IMR-90 (cell line): ENCODE measurements around the gene FNDC11. TPM values are rescaled to one million over a fixed set of nuclear protein-coding genes. Genes with fewer than 3 reads are reported as not detected.

Source experiments
- ATAC-seq: fragments of 200-7000 bp; cut with Tn5 transposase; 2 replicates; pipeline ENCODE4 v1.9.1; 2020; ENCODE audit warnings: low read depth, mild to moderate bottlenecking, moderate library complexity
- BruUV-seq: library from RNA; stranded (reverse); fragments of 400-500 nt; replicated peaks from 2 replicates; lab custom pipeline; 2021; lab: Mats Ljungman, UMichigan
- CTCF ChIA-PET: fragments of 300-600 bp; formaldehyde crosslinking; extraction: SDS; loops from one replicate; lab custom pipeline; 2021; ENCODE audit warnings: antibody characterized with exemption; lab: Yijun Ruan, JAX
- POLR2A ChIA-PET: fragments of 300-600 bp; sonication (Branson Sonifier 250); formaldehyde crosslinking; loops from one replicate; lab custom pipeline; 2022; ENCODE audit warnings: antibody characterized with exemption; ENCODE audit not compliant: unreplicated experiment; lab: Charles Lee
- DNase-seq: peaks from one replicate; pipeline ENCODE4 v3.0.0; 2013
- H2AFZ ChIP-seq: replicated peaks from 2 replicates; pipeline ENCODE3; 2013; ENCODE audit warnings: low read length, mild to moderate bottlenecking; ENCODE audit not compliant: poor library complexity
- H2AK5ac ChIP-seq: 2 replicates; pipeline ENCODE4 v1.6.1; 2013; ENCODE audit warnings: low read depth, low read length, inconsistent platforms
- H2AK9ac ChIP-seq: replicated peaks from 2 replicates; pipeline ENCODE3; 2013; ENCODE audit warnings: mild to moderate bottlenecking, low read depth, low read length, moderate library complexity; ENCODE audit not compliant: poor library complexity
- H2BK120ac ChIP-seq: 2 replicates; pipeline ENCODE4 v1.6.1; 2013; ENCODE audit warnings: low read depth, low read length, inconsistent platforms
- H2BK15ac ChIP-seq: 3 replicates; pipeline ENCODE4 v1.6.1; 2013; ENCODE audit warnings: low read depth, low read length, inconsistent platforms
- H2BK20ac ChIP-seq: 2 replicates; pipeline ENCODE4 v1.6.1; 2013; ENCODE audit warnings: low read depth, mild to moderate bottlenecking, inconsistent platforms, low read length, moderate library complexity
- H2BK5ac ChIP-seq: 2 replicates; pipeline ENCODE4 v1.6.1; 2013; ENCODE audit warnings: mild to moderate bottlenecking, low read depth, low read length, inconsistent platforms; ENCODE audit not compliant: poor library complexity, severe bottlenecking
- H3K14ac ChIP-seq: replicated peaks from 2 replicates; pipeline ENCODE4 v1.6.1; 2013; ENCODE audit warnings: low read depth, low read length, inconsistent platforms
- H3K18ac ChIP-seq: 2 replicates; pipeline ENCODE4 v1.6.1; 2013; ENCODE audit warnings: low read depth, low read length, control low read depth
- H3K23ac ChIP-seq: 2 replicates; pipeline ENCODE4 v1.6.1; 2013; ENCODE audit warnings: low read depth, low read length, inconsistent platforms
- H3K27ac ChIP-seq: 2 replicates; pipeline ENCODE4 v1.5.1; 2013; ENCODE audit warnings: mild to moderate bottlenecking, control low read depth, low read length; ENCODE audit not compliant: insufficient read depth
- H3K27me3 ChIP-seq: 2 replicates; pipeline ENCODE4 v1.6.1; 2013; ENCODE audit warnings: low read length; ENCODE audit not compliant: control insufficient read depth, insufficient read depth
- H3K36me3 ChIP-seq: 2 replicates; pipeline ENCODE4 v1.6.1; 2013; ENCODE audit warnings: low read length, mixed read lengths; ENCODE audit not compliant: control insufficient read depth, insufficient read depth
- H3K4ac ChIP-seq: 2 replicates; pipeline ENCODE4 v1.6.1; 2013; ENCODE audit warnings: low read depth, low read length, inconsistent platforms
- H3K4me1 ChIP-seq: 2 replicates; pipeline ENCODE4 v1.6.1; 2013; ENCODE audit warnings: low read length, mixed read lengths; ENCODE audit not compliant: control insufficient read depth, insufficient read depth
- H3K4me2 ChIP-seq: 2 replicates; pipeline ENCODE4 v1.6.1; 2013; ENCODE audit warnings: low read depth, mild to moderate bottlenecking, control low read depth, low read length, moderate library complexity
- H3K4me3 ChIP-seq: 2 replicates; pipeline ENCODE4 v1.5.1; 2013; ENCODE audit warnings: low read depth, mild to moderate bottlenecking, control low read depth, low read length, moderate library complexity; ENCODE audit not compliant: insufficient read depth
- H3K56ac ChIP-seq: 2 replicates; pipeline ENCODE4 v1.6.1; 2013; ENCODE audit warnings: low read length, inconsistent platforms; ENCODE audit not compliant: insufficient read depth; ENCODE audit errors: extremely low read depth
- H3K79me1 ChIP-seq, 2 experiments: 2 replicates each; pipeline ENCODE4 v1.6.1; 2013; ENCODE audit warnings: low read length in 2 of 2, inconsistent platforms in 1 of 2, low read depth in 1 of 2
- H3K9ac ChIP-seq: 2 replicates; pipeline ENCODE4 v1.6.1; 2013; ENCODE audit warnings: low read depth, low read length, control low read depth
- H3K9me1 ChIP-seq: 2 replicates; pipeline ENCODE4 v1.6.1; 2013; ENCODE audit warnings: low read length, inconsistent platforms; ENCODE audit not compliant: insufficient read depth
- H3K9me3 ChIP-seq: 2 replicates; pipeline ENCODE4 v1.6.1; 2013; ENCODE audit warnings: low read length; ENCODE audit not compliant: control insufficient read depth, insufficient read depth
- H4K20me1 ChIP-seq: 2 replicates; pipeline ENCODE4 v1.6.1; 2013; ENCODE audit warnings: low read length, inconsistent platforms; ENCODE audit not compliant: insufficient read depth
- H4K5ac ChIP-seq: 2 replicates; pipeline ENCODE4 v1.6.1; 2013; ENCODE audit warnings: mild to moderate bottlenecking, low read depth, low read length, control low read depth
- H4K8ac ChIP-seq, 2 experiments: 2 replicates each; pipeline ENCODE4 v1.6.1; 2013; ENCODE audit warnings: low read depth in 2 of 2, low read length in 2 of 2, control low read depth in 1 of 2, inconsistent platforms in 1 of 2
- H4K91ac ChIP-seq: 2 replicates; pipeline ENCODE4 v1.6.1; 2013; ENCODE audit warnings: low read depth, low read length, inconsistent platforms; ENCODE audit not compliant: insufficient read depth
- CHD1 ChIP-seq: IDR thresholded peaks from 2 replicates; pipeline ENCODE4 v1.6.1; 2012; ENCODE audit warnings: low read depth, low read length, improper control_type of control experiment
- CTCF ChIP-seq: conservative IDR thresholded peaks from 2 replicates; pipeline ENCODE4 v1.5.1; 2012; ENCODE audit warnings: mild to moderate bottlenecking, low read depth, low read length, improper control_type of control experiment
- FOS ChIP-seq: fragments of 150-350 bp; IDR thresholded peaks from 2 replicates; pipeline ENCODE4 v1.6.1; 2016; ENCODE audit warnings: low read depth, low read length
- MAFK ChIP-seq: IDR thresholded peaks from 2 replicates; pipeline ENCODE4 v1.6.1; 2012; ENCODE audit warnings: low read depth, low read length, improper control_type of control experiment
- NFE2L2 ChIP-seq: fragments of 150-350 bp; IDR thresholded peaks from 2 replicates; pipeline ENCODE4 v1.6.1; 2016; ENCODE audit warnings: low read depth, mild to moderate bottlenecking, low read length
- SMC3 ChIP-seq: fragments of 150-350 bp; IDR thresholded peaks from 2 replicates; pipeline ENCODE4 v1.6.1; 2016; ENCODE audit warnings: low read depth, mild to moderate bottlenecking, antibody characterized with exemption, low read length, moderate library complexity
- WGBS, 2 experiments: methylation state at CpG; one replicate each; pipeline versions ENCODE4 v1.1.5 to v1.1.7; 2013; ENCODE audit warnings: missing lambda C conversion rate in 2 of 2; ENCODE audit not compliant: insufficient read length in 1 of 2; ENCODE audit errors: extremely low coverage in 2 of 2; 5-methylcytosine and 5-hydroxymethylcytosine counted together
- dilution Hi-C: fragments of 300-500 bp; cut with HindIII; formaldehyde crosslinking; loops from one replicate; pipeline ENCODE4 v1.14.3; 2018; ENCODE audit warnings: low sequenced_read_pairs; ENCODE audit not compliant: unreplicated experiment
- in situ Hi-C: fragments of 300-500 bp; cut with MboI; formaldehyde crosslinking; loops from 3 replicates; pipeline ENCODE4 v1.14.3; 2019; ENCODE audit warnings: low sequenced_read_pairs, inconsistent platforms, mixed read lengths
- intact Hi-C: fragments of 100-400 bp; cut with micrococcal nuclease; formaldehyde crosslinking; loops from 2 replicates; pipeline ENCODE4 v1.10.0; 2022
- polyA plus RNA-seq, 3 experiments: library from polyadenylated mRNA; depleted of rRNA; stranded (reverse); fragments of >200 nt; gene quantifications; 2 replicates each; pipeline ENCODE4 v1.2.3, GENCODE V29; 2012; ENCODE audit warnings: low replicate concordance in 1 of 3
- total RNA-seq: library from RNA; depleted of rRNA; stranded (reverse); fragments of >200 nt; gene quantifications from 2 replicates; pipeline ENCODE4 v1.2.3, GENCODE V29; 2012; rRNA removed

FNDC11 gene
- total and polyA plus RNA-seq, 2 of the 4 experiments (the other 2 are of a cell fraction) = 0.36 to 1.0 TPM

GRCh38 chr20:63602321-63602720 is 48.4 kb downstream of the FNDC11 start:
- in situ Hi-C loops = no loop called here
- dilution Hi-C loops = no loop called here

More at GRCh38 chr20:63602321-63602720, 48.4 kb downstream of the FNDC11 start:
- ATAC-seq (no peak), DNase-seq (no peak)
- ChIA-PET CTCF (no interaction called here), POLR2A (interaction anchor here (0.6 kb wide), 1 partner anchor 753 kb away, joined by 5 read pairs; no protein-coding TSS in a partner anchor)
- Histone ChIP-seq H4K5ac (no peak overlapping the region), H3K23ac (no peak overlapping the region), H3K79me1 (peaks cover 15 to 31% of the 10 kb centered on the region in 2 experiments), H3K14ac (no peak overlapping the region), H2BK120ac (no peak overlapping the region), H3K4me3 (no peak overlapping the region), H3K9ac (no peak overlapping the region), H3K56ac (no peak overlapping the region), H3K4ac (no peak overlapping the region), H4K8ac (no peak overlapping the region), H4K20me1 (peaks cover 9% of the 10 kb centered on the region; the same call in 1 of the 2 replicates), H3K36me3 (peaks cover 32% of the 10 kb centered on the region), H2BK20ac (no peak overlapping the region), H3K9me3 (no peaks in the 10 kb centered on the region), H3K18ac (no peak overlapping the region), H3K4me2 (no peak overlapping the region), H2AFZ (no peak overlapping the region), H3K27me3 (no peaks in the 10 kb centered on the region), H2AK9ac (no peak overlapping the region), H2BK15ac (no peak overlapping the region), H3K9me1 (no peaks in the 10 kb centered on the region), H2AK5ac (no peak overlapping the region), H3K4me1 (no peaks in the 10 kb centered on the region), H4K91ac (no peak overlapping the region), H2BK5ac (no peak overlapping the region), H3K27ac (no peak overlapping the region)
- TF ChIP-seq FOS = no peak
- TF ChIP-seq MAFK = no peak
- no peak for TF ChIP-seq SMC3
- TF ChIP-seq CTCF = no peak
- no peak for TF ChIP-seq NFE2L2
- no peak for TF ChIP-seq CHD1
- WGBS, 2 experiments = 100% methylated on average over 1 of the region's 3 CpGs; no CpG with 5 or more reads in 1 of the 2 experiments
- intact Hi-C loops = no loop called here
- BruUV-seq = no TSS peak

Other genes starting within 250 kb of the FNDC11 start
- not detected in 2 replicates for gene CHRNA4, start 192.8 kb upstream of the FNDC11 start, total RNA-seq
- gene CHRNA4, start 192.8 kb upstream of the FNDC11 start, polyA plus RNA-seq (2012; rRNA removed) = not detected in 2 replicates
- not detected in 2 replicates for gene KCNQ2, start 81.5 kb upstream of the FNDC11 start, total RNA-seq
- gene KCNQ2, start 81.5 kb upstream of the FNDC11 start, polyA plus RNA-seq (2012; rRNA removed) = 0.02 TPM in 1 of 2 replicates, not detected in the other
- 1.3 and 2.2 TPM in 2 replicates for gene EEF1A2, start 55.1 kb upstream of the FNDC11 start, total RNA-seq
- gene EEF1A2, start 55.1 kb upstream of the FNDC11 start, polyA plus RNA-seq (2012; rRNA removed) = 3.2 and 4.6 TPM in 2 replicates
- gene PPDPF, start 33.4 kb upstream of the FNDC11 start, total RNA-seq = 12.9 and 17.2 TPM in 2 replicates
- gene PPDPF, start 33.4 kb upstream of the FNDC11 start, polyA plus RNA-seq (2012; rRNA removed) = 171 and 200 TPM in 2 replicates
- not detected in 2 replicates for gene PTK6, start 16.8 kb upstream of the FNDC11 start, total RNA-seq
- gene PTK6, start 16.8 kb upstream of the FNDC11 start, polyA plus RNA-seq (2012; rRNA removed) = 0.07 TPM in 1 of 2 replicates, not detected in the other
- not detected in 2 replicates for gene SRMS, start 6.4 kb upstream of the FNDC11 start, total RNA-seq
- gene SRMS, start 6.4 kb upstream of the FNDC11 start, polyA plus RNA-seq (2012; rRNA removed) = not detected in 2 replicates
- gene HELZ2, start 20.1 kb downstream of the FNDC11 start, total RNA-seq = 4.2 and 4.7 TPM in 2 replicates
- gene HELZ2, start 20.1 kb downstream of the FNDC11 start, polyA plus RNA-seq (2012; rRNA removed) = 10.6 and 12.2 TPM in 2 replicates
- gene GMEB2, start 72.9 kb downstream of the FNDC11 start, total RNA-seq = 5.0 and 5.3 TPM in 2 replicates
- gene GMEB2, start 72.9 kb downstream of the FNDC11 start, polyA plus RNA-seq (2012; rRNA removed) = 10.0 and 10.6 TPM in 2 replicates
- 20.3 and 21.1 TPM in 2 replicates for gene STMN3, start 99.3 kb downstream of the FNDC11 start, total RNA-seq
- gene STMN3, start 99.3 kb downstream of the FNDC11 start, polyA plus RNA-seq (2012; rRNA removed) = 62.3 and 67.4 TPM in 2 replicates
- 9.4 and 14.7 TPM in 2 replicates for gene RTEL1, start 104.2 kb downstream of the FNDC11 start, total RNA-seq
- gene RTEL1, start 104.2 kb downstream of the FNDC11 start, polyA plus RNA-seq (2012; rRNA removed) = 18.8 and 22.5 TPM in 2 replicates
- 1.1 and 1.3 TPM in 2 replicates for gene TNFRSF6B, start 142.5 kb downstream of the FNDC11 start, total RNA-seq
- 11.0 and 12.0 TPM in 2 replicates for gene TNFRSF6B, start 142.5 kb downstream of the FNDC11 start, polyA plus RNA-seq (2012; rRNA removed)
- 25.3 and 29.2 TPM in 2 replicates for gene ARFRP1, start 153.8 kb downstream of the FNDC11 start, total RNA-seq
- gene ARFRP1, start 153.8 kb downstream of the FNDC11 start, polyA plus RNA-seq (2012; rRNA removed) = 36.3 and 36.6 TPM in 2 replicates
- gene ZGPAT, start 153.9 kb downstream of the FNDC11 start, total RNA-seq = 13.4 and 15.6 TPM in 2 replicates
- 20.2 and 21.1 TPM in 2 replicates for gene ZGPAT, start 153.9 kb downstream of the FNDC11 start, polyA plus RNA-seq (2012; rRNA removed)
- 0.28 and 0.36 TPM in 2 replicates for gene LIME1, start 182.5 kb downstream of the FNDC11 start, total RNA-seq
- gene LIME1, start 182.5 kb downstream of the FNDC11 start, polyA plus RNA-seq (2012; rRNA removed) = 7.8 and 11.9 TPM in 2 replicates
- 5.0 and 8.1 TPM in 2 replicates for gene SLC2A4RG, start 185.6 kb downstream of the FNDC11 start, total RNA-seq
- gene SLC2A4RG, start 185.6 kb downstream of the FNDC11 start, polyA plus RNA-seq (2012; rRNA removed) = 50.3 and 71.4 TPM in 2 replicates